K562 treated with DMSO at 1 percent for 48 hours (cell line): ENCODE results near the gene FPR1. TPM values are rescaled to one million over a fixed set of nuclear protein-coding genes. Genes with fewer than 3 reads are reported as not detected.

Experiments used
- total RNA-seq: library from RNA; unstranded; fragments of 300-600 nt; gene quantifications from 2 replicates; pipeline ENCODE4 v1.2.3, GENCODE V29; 2022; ENCODE audit warnings: low replicate concordance; ENCODE audit errors: extremely low read depth

Gene FPR1
- total RNA-seq = not detected in 2 replicates

GRCh38 chr19:51751655-51752054 lies at the start of gene FPR1:
Gene FPR1, minus strand, starts transcription at chr19:51751878. Its CDS starts 4,884 bp downstream, at chr19:51746994.

GRCh38 chr19:51794885-51795490 lies 43.3 kb upstream of the FPR1 start, which contains the start of gene FPR3:
Gene FPR3, plus strand, starts transcription at chr19:51795157. Its CDS starts 28,592 bp downstream, at chr19:51823749.

GRCh38 chr19:51760697-51761356 lies 9.1 kb upstream of the FPR1 start, which contains the start of gene FPR2:
Gene FPR2, plus strand, starts transcription at chr19:51761180. Its CDS starts 7,479 bp downstream, at chr19:51768659.

Other genes starting within 250 kb of the FPR1 start
- not detected in 2 replicates for gene SIGLEC6, start 220.2 kb downstream of the FPR1 start, total RNA-seq
- not detected in 2 replicates for gene ZNF175, start 180.6 kb downstream of the FPR1 start, total RNA-seq
- gene SIGLEC5, start 121.5 kb downstream of the FPR1 start, total RNA-seq = not detected in 2 replicates
- not detected in 2 replicates for gene SIGLEC14, start 105.1 kb downstream of the FPR1 start, total RNA-seq
- gene SPACA6, start 58.5 kb downstream of the FPR1 start, total RNA-seq = not detected in 2 replicates
- gene HAS1, start 27.9 kb downstream of the FPR1 start, total RNA-seq = not detected in 2 replicates
- not detected in 2 replicates for gene FPR2, start 9.3 kb upstream of the FPR1 start, total RNA-seq
- gene FPR3, start 43.3 kb upstream of the FPR1 start, total RNA-seq = not detected in 2 replicates
- gene ZNF577, start 136.1 kb upstream of the FPR1 start, total RNA-seq = not detected in 2 replicates
- not detected in 2 replicates for gene ZNF649, start 153.1 kb upstream of the FPR1 start, total RNA-seq
- gene ZNF613, start 175.6 kb upstream of the FPR1 start, total RNA-seq = not detected in 2 replicates
- not detected in 2 replicates for gene ZNF350, start 235.0 kb upstream of the FPR1 start, total RNA-seq